Measurements from ENCODE around the gene GUCY1A2.

GUCY1A2 gene

GRCh38 chr11:106745941-106746340 is 272.3 kb downstream of the GUCY1A2 start:
- DNase-seq (ENCODE audit: low spot score), result no peak

DNA sequence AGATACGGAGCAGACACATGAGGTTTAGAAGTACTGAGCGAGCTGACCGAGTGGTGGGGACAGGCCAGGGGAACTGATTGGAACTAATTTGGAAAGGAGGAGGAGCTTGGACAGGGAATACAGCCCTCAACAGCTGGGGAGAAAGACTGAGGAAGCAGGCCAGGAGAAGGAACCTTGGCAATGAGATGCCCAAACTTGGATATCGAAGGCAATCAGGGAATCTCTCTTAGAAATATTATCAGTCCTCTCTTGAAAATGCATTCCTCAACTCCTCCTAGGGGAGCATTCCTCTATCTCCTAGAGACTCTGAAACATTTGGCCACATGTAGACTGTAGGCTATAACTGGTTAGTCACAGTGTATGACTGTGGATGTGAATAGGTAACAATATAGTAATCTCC is 284.6 kb downstream of the GUCY1A2 start:
- no peak for DNase-seq (ENCODE audit: low spot score)

DNA sequence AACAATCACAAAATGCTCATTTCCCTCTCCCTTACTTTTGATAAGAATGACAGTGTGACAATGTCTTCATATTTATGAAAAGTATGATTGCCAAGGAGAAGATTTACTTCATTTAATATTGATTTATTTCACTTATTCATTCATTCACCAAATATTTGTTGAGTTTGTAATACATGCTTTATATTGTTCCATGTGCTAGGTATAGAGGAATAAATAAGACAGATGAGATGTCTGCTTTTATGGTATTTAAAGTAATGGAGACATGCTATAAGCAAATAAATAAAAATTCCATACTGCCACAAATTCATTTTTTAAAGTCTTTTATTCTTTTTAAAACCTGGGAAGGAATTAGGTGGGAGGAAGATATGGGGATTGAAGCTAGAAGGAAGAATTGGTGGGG is 289.4 kb downstream of the GUCY1A2 start:
- no peak for DNase-seq (ENCODE audit: low spot score)

GRCh38 chr11:106728379-106728778 is 289.9 kb downstream of the GUCY1A2 start:
- no peak for DNase-seq (ENCODE audit: low spot score)

DNA sequence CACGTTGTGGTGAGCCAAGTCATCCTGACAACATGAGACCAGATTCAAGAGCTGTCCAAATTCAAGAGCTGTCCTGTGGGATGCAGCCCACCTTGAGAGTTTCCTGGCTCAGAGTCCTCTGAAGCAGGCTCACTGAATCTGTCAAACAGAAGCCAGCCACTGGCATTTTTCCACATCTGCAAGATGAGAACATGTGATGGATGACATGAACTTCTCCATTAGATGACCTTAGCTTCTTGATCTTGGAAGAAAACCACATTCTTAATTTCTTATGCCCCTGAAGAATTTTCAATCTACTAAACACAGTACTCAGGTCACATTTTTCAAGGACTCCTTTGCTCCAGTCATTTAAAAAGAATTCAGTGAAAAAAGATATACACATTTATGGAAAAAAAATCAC is 291.0 kb downstream of the GUCY1A2 start:
- DNase-seq (ENCODE audit: low spot score), result no peak

DNA sequence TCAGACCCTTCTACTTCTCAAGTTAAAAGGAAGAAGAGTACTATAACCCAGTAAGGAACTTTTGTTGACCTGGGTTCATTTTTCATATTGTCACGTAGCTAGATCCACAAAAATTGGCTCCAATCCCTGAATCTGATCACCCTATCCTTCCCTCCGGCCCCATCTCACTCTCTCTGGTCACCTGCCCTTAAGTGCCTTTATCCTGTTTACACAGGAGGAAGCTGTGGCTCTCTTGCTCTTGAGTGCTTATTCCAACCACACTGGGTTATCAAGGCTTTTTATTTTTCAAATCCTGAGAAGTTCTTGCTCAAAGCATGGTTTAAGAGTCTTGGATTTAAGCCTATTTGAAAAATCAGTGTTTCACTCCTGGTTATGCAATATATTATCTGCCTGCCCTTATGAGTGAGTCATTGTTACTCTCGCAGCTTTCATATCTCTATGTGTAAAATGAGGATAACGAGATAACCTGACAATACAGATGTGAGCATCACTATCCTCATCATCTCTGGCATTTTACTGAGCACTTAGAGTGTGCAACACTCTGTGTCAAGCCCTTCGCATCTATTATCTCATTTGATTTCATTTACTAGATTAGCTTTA is 293.9 kb downstream of the GUCY1A2 start:
- no peak for DNase-seq (ENCODE audit: low spot score)

DNA sequence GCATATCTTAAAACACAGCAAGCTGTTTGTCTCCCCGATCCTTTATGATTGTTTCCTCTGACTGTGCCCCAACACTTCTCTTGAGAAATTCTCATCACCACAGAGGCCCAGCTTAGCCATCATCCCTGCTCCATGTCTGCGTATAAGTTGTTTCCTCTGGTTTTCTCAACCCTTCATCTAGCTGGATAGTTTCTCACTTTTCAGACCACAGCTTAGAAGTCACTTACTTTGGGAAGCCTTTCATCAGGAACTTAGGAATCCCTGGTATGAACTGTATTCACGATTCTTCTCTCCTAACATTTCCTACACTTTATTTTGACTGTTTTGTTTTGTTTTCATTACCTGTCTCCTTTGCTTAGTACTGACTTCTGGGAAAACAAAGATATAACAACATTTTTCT is 295.2 kb downstream of the GUCY1A2 start:
- no peak for DNase-seq (ENCODE audit: low spot score)

DNA sequence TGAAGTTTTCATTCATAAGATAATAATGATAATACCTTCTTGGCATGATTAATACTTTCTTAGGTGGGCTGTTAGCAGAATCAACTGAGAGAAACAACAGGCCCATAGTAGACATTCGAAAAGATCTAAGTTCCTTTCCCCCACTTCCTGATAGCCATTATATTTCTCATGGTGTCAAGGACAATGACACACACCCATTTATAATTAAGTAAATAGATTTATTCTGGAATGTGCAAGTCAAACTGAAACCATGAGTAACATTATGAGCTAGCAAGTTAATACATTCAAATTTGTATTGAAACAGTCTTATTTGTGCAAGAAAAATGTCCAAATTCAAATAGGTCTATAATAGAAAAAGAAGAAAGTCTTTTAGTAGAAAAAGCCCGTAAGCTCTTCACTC is 301.1 kb downstream of the GUCY1A2 start:
- DNase-seq (ENCODE audit: low spot score), result no peak

DNA sequence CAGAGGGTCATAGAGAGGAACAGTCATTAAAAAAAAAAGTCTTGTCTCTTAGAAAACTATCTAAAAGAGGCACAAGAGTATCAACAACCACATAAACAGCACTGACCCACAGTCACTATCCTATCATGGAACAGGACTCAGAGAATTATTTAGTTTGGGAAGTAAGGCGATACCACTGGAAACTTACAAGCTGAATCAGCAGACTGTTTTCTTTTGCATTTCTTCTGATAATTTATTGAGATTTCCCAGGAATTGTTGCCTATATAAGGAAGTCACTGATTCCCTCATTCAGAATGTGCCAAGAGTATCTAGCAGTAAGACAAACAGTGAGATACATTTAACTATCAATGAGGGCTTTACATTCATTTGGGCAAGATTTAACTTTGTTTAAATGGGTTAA is 304.1 kb downstream of the GUCY1A2 start:
- no peak for DNase-seq (ENCODE audit: low spot score)

- DNase-seq (ENCODE audit: low spot score), result peak; percentile 17
Measured at GRCh38 chr11:106708348-106708747, 309.9 kb downstream of the GUCY1A2 start.

GRCh38 chr11:106706355-106706754 is 311.9 kb downstream of the GUCY1A2 start:
- no peak for DNase-seq (ENCODE audit: low spot score)

DNA sequence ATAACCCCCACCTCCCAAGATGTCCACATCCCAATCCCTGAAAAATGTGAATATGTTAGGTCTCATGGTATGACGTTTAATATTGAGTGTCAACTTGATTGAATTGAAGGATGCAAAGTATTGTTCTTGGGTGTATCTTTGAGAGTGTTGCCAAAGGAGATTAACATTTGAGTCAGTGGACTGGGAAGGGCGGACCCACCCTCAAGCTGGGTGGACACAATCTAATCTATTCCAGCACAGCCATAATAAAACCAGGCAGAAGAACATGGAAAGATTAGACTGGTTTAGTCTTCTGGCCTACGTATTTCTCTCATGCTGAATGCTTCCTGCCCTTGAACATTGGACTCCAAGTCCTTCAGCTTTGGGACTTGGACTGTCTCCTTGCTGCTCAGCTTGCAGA is 315.5 kb downstream of the GUCY1A2 start:
- DNase-seq (ENCODE audit: low spot score), result no peak

DNA sequence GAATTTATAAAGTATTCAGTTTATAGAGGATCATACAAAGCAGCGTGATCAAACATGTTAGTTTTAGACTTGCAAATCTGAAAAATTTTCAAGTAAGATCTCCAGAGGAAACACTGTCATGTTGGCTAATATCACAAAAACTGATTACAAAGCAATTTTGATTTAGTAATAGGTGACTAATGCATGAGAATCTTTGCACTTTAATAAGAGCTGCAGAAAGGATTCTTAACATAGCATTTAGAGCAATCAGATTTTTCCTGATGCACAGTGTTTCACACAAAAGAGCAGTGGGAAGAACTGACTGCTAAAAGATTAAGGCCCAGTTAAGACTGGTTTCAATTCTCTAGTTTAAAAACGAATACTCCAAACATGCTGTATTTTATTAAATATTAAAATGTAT is 321.2 kb downstream of the GUCY1A2 start:
- no peak for DNase-seq (ENCODE audit: low spot score)

DNA sequence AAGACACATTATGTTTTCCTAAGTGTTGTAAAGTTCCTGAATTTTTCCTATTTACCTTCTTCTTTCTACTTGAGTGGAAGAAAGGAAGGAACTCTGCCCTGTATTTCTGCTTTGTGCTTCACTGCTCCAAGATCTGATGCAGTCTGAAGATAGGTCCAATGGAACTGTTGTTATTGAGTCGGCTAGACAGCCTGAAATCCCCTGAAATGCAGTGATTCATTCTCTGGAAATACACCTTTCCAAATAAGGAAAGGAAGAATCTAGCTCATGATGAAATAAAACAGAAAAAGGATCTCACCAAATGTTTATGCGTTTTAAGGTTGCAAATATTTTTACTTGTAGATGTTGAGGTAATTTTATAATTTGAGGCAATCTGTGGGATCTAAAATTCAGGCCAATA is 322.8 kb downstream of the GUCY1A2 start:
- DNase-seq (ENCODE audit: low spot score), result no peak

- no peak for DNase-seq (ENCODE audit: low spot score)
Measured at GRCh38 chr11:106694501-106694900, 323.8 kb downstream of the GUCY1A2 start.

DNA sequence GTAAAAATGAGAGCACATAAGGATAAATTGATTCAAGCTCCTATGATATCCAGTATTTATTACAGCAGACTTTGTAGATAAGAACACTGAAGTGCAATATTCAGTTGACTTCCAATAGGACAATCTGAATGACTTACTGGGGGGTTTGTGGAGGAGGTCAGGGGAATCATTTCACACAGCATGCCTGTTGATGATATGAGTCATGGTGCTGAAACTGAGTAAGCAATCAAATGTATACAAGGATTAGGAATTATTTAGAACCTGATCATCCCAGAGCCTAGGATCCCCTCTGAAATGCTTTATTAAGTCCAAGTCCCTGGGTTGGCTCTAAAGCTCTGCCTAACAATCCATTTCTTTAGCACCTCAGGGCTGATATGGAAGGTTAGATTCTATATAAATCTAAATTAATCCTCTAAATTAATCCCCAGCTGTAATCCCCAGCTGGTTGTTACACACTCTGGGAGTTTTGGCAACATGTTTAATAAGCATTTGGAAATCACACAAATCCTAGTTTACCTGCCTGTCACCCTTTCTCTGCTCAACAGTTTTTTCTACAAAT is 326.4 kb downstream of the GUCY1A2 start:
- no peak for DNase-seq (ENCODE audit: low spot score)

DNA sequence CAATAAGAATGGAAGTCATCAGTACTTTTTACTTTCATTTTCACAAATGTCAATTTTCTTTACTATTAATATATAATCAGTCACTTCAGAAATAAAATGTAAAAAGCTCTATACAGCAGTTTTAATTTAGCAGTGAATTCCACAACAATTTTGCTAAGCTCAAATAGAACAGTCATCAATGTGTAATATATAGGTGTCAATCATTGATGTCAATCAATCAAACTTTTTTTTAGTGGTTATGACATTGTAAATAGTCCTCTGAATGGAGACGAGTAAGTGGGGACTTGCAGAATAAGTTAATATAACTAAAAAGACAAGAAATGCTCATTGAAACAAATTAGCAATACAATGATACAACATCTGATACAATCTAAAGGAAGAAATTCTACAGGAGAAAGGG is 327.4 kb downstream of the GUCY1A2 start:
- DNase-seq (ENCODE audit: low spot score), result no peak

DNA sequence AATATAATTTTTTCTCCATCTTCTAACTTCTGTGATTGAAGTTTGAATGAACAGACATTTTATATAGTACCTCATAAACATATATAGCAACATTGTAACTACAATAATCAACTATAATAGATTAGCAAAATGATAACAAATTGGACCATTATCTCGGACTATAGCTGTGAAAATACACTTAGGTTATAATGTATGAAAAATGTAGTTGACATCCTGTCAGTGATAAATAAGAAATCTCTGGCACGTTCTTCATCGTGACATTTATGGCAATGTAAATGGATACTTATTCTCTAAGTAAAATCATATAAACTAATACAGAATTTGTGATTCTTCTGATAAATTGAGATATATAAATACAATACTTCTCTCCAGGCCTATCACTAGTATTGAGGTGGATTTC is 333.3 kb downstream of the GUCY1A2 start:
- no peak for DNase-seq (ENCODE audit: low spot score)

- DNase-seq (ENCODE audit: low spot score), result no peak
Measured at GRCh38 chr11:106683435-106683834, 334.8 kb downstream of the GUCY1A2 start.

DNA sequence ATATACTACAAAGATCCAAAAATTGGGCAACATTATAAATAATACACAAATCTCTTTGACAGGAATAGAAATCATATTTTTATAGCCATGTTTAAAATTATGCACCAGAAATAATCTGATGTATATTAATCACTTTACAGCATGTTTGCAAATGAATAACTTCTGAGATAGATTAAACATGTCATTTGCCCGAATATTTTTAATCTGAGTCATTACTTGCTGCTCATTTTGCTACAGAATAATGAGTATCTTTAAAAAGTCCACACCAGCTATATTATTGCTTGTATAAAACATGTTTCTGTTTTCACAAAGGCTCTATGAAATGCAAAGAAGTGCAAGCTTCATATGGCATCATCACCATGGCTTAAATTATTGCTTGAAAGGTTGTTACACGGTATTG is 336.8 kb downstream of the GUCY1A2 start:
- no peak for DNase-seq (ENCODE audit: low spot score)

DNA sequence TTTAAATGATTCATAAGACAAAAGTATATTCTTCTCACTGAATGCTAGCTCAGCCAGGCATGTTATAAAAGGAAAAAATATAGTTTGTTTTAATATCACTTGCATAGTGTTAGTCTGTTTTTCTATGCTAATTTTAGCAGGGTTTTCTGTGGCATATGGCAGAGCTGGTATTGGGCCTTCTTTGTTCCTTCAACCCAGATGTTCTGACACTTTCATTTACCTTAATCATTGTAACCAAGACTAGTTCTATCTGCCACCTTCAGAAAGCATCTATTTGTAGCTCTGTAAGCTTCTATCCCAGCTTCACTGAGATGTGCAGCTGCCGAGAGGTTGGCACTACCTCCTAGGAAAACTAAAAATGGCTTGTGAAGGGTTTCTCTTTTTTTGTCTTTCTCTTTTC is 338.7 kb downstream of the GUCY1A2 start:
- no peak for DNase-seq (ENCODE audit: low spot score)

DNA sequence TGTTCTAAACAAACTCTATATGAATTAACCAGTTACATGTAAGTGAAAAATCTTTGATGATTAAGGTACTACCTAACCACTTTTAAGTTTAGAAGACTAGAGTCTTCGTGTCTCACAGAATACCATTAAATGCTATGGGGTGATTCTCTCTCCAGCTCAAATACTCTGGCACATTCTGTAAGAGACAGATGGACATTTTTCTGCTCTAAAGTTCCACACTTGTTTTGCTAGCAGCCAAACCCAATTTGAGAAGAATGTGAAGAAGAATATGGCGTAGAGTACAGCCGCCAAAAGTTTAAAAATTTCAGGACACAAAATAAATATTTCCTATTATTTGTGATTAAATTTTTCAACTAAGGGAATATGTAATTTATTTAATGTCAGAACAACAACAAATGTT is 339.1 kb downstream of the GUCY1A2 start:
- DNase-seq (ENCODE audit: low spot score), result no peak

DNA sequence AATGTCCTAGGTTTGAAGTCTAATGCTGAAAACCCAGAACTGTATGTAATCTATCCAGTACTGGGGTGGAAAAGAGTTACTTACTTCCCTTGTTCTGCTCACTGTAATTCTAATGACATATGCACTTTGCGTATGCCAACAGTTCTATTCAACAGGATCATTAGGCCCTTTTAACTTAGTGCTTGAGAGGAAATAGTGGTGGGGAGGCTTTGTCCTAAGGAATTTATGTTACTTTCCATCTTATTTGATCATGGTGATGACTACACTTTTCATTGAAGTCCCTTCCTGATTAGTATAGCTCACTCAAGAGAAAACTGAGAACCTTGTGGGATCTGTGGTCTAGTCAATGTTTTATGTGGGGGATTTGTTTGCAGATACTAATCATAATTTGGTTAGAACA is 348.2 kb downstream of the GUCY1A2 start:
- DNase-seq (ENCODE audit: low spot score), result peak; percentile 3

DNA sequence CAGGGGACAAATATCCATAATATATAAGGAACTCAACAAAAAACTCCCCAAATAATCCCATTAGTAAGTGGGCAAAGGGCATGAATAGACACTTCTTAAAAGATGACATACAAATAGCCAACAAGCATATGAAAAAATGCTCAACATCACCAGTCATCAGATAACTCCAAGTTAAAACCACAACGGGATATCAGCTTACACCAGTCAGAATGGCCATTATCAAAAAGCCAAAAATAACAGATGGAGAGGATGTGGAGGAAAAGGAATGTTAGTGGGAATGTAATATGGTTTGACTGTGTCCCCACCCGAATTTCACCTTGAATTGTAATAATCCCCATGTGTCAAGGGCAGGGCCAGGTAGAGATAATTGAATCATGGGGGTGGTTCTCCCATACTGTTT is 350.1 kb downstream of the GUCY1A2 start:
- no peak for DNase-seq (ENCODE audit: low spot score)

- DNase-seq (ENCODE audit: low spot score), result no peak
Measured at GRCh38 chr11:106656646-106657045, 361.6 kb downstream of the GUCY1A2 start.
